ENCODE measurements around the gene KLHDC10.
"Not testable (repeated sequence)": the region's sequence is repeated elsewhere in the genome, so short reads cannot be mapped to it uniquely, and the experiment has no call there.

KLHDC10 gene

GRCh38 chr7:130124711-130125110 is 54.4 kb downstream of the KLHDC10 start:
- POLR2A ChIA-PET, result no interaction called here
- H3K4me3 ChIP-seq (ENCODE audit: low read depth, low read length), result no peak overlapping the region
- DNase-seq (ENCODE audit: low read depth, low spot score), result no peak
- TF ChIP-seq CTCF (IDR thresholded peaks at IDR 0.05; ENCODE audit: insufficient read depth, low read length, missing control alignments), result no peak
- CTCF ChIA-PET, result interaction anchor here (0.9 kb wide), 1 partner anchor 29 kb away, joined by 3 read pairs; no protein-coding TSS in a partner anchor

GRCh38 chr7:130126840-130127239 is 56.5 kb downstream of the KLHDC10 start:
- DNase-seq (ENCODE audit: low read depth, low spot score); CTCF ChIA-PET; POLR2A ChIA-PET: not testable (repeated sequence)

GRCh38 chr7:130127404-130127803 is 57.1 kb downstream of the KLHDC10 start:
- H3K4me3 ChIP-seq (ENCODE audit: low read depth, low read length), result no peak overlapping the region
- no peak for DNase-seq (ENCODE audit: low read depth, low spot score)
- no peak for TF ChIP-seq CTCF (IDR thresholded peaks at IDR 0.05; ENCODE audit: insufficient read depth, low read length, missing control alignments)
- CTCF ChIA-PET, result interaction anchor here (0.9 to 1.3 kb wide), 3 partner anchors 14 to 666 kb away, joined by 3 to 5 read pairs (median 3); no protein-coding TSS in a partner anchor
- POLR2A ChIA-PET, result no interaction called here

More at GRCh38 chr7:130126840-130127239, 56.5 kb downstream of the KLHDC10 start:
- H3K4me3 ChIP-seq (ENCODE audit: low read depth, low read length), result not testable (repeated sequence)

- DNase-seq (ENCODE audit: low read depth, low spot score), result no peak
- ChIA-PET POLR2A (interaction anchor here (0.6 kb wide), 1 partner anchor 519 kb away, joined by 3 read pairs; no protein-coding TSS in a partner anchor), CTCF (interaction anchor here (0.9 to 1.3 kb wide), 3 partner anchors 13 to 666 kb away, joined by 3 to 5 read pairs (median 3); no protein-coding TSS in a partner anchor)
- no peak for TF ChIP-seq CTCF (IDR thresholded peaks at IDR 0.05; ENCODE audit: insufficient read depth, low read length, missing control alignments)
- H3K4me3 ChIP-seq (ENCODE audit: low read depth, low read length), result no peak overlapping the region
Measured at GRCh38 chr7:130127821-130128317, 57.5 kb downstream of the KLHDC10 start.

- ChIA-PET CTCF (no interaction called here), POLR2A (no interaction called here)
- no peak for DNase-seq (ENCODE audit: low read depth, low spot score)
- TF ChIP-seq CTCF (IDR thresholded peaks at IDR 0.05; ENCODE audit: insufficient read depth, low read length, missing control alignments), result no peak
- no peak overlapping the region for H3K4me3 ChIP-seq (ENCODE audit: low read depth, low read length)
Measured at GRCh38 chr7:130129011-130129411, 58.7 kb downstream of the KLHDC10 start.

GRCh38 chr7:130131191-130131834 is 61.0 kb downstream of the KLHDC10 start:
- no peak for TF ChIP-seq CTCF (IDR thresholded peaks at IDR 0.05; ENCODE audit: insufficient read depth, low read length, missing control alignments)

More at GRCh38 chr7:130131191-130131834, 61.0 kb downstream of the KLHDC10 start:
- DNase-seq (ENCODE audit: low read depth, low spot score), result no peak
- ChIA-PET CTCF (interaction anchor here (1.6 kb wide), 1 partner anchor 31 kb away, joined by 3 read pairs; no protein-coding TSS in a partner anchor), POLR2A (no interaction called here)
- no peak overlapping the region for H3K4me3 ChIP-seq (ENCODE audit: low read depth, low read length)
